Bronchial smooth muscle cell (primary cell): ENCODE results near the gene RSU1. TPM values are rescaled to one million over a fixed set of nuclear protein-coding genes. Genes with fewer than 3 reads are reported as not detected.

Source experiments
- total RNA-seq: library from RNA; depleted of rRNA; stranded (reverse); fragments of >200 nt; gene quantifications from 2 replicates; pipeline ENCODE4 v1.2.1, GENCODE V29; 2014

Gene RSU1
- total RNA-seq: 27.0 and 28.2 TPM in 2 replicates

DNA sequence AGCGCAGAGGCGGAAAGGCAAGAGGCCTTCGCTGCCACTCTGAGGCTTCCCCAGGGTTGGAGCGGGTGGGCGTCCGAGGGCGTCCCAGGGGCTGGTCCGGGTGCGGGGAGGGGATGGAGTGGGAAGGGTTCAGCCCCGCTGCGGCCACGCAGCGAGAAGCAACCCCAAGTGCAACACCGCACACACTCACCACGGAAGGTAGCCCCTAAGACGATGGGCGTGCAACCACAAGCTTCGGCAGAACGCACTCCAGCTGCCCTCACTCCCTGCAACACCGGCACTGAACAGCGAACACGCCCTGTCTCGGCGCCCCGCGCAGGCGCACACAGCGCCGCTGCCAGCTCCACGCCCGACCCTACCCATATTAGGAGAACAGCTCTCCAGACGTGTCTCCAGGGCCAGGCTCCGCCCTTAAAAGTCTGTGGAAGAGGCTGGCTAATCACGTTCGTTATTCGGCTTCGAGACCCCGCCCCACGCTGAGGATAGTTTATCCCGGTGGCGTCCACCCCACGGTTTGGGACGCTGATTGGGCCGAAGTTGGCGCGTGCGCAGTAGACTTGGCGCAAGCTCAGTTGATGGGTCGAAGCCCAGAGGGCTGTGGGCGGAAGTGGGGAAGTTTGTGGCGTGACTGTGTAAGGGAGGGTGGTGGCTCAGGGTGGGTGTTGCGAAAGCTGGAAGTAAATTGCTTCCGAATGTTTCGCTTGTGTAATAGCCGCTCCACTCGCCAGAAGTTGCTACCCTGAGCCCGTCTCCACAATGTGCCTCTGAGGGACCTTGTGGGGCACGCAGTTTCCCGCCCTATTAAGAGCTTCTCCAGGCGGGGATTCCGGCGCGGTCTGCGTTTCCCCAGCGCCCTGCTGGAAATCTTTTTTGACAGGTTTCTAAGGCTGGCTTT, at the start of gene RSU1:
Gene RSU1 (minus strand): TSS at position 300 of the 895 bp plus-strand sequence. CDS start 343 bp downstream, outside the sequence.

